Right cardiac atrium (tissue), 5 donors: ENCODE measurements around the gene FAH. TPM values are rescaled to one million over a fixed set of nuclear protein-coding genes. Genes with fewer than 3 reads are reported as not detected.
"Not testable (repeated sequence)": the region's sequence is repeated elsewhere in the genome, so short reads cannot be mapped to it uniquely, and the experiment has no call there.

Experiments used
- ATAC-seq, 2 donors: fragments of 200-7000 bp; cut with Tn5 transposase; one replicate each; pipeline versions ENCODE4 v1.8.0 to v1.9.1; 2020; ENCODE audit warnings: moderate library complexity in 2 of 2, mild to moderate bottlenecking in 1 of 2
- DNase-seq, 3 donors: peaks; one replicate each; pipeline ENCODE4 v3.0.0-alpha.2; 2020
- H3K27ac ChIP-seq: one replicate; pipeline ENCODE4 v1.5.1; 2013; ENCODE audit warnings: mild to moderate bottlenecking, low read length, control low read depth, moderate library complexity
- H3K27me3 ChIP-seq: one replicate; pipeline ENCODE4 v1.6.1; 2013; ENCODE audit not compliant: control insufficient read depth, insufficient read depth
- H3K4me1 ChIP-seq: one replicate; pipeline ENCODE4 v1.6.1; 2013; ENCODE audit warnings: low read length; ENCODE audit not compliant: control insufficient read depth, insufficient read depth
- H3K4me3 ChIP-seq: one replicate; pipeline ENCODE4 v1.5.1; 2013; ENCODE audit warnings: low read length, control low read depth
- H3K9me3 ChIP-seq: one replicate; pipeline ENCODE4 v1.6.1; 2013; ENCODE audit warnings: low read length; ENCODE audit not compliant: control insufficient read depth
- WGBS: extraction: QIAGEN DNeasy Blood & Tissue Kit; methylation state at CpG from one replicate; pipeline ENCODE4 v1.1.7; 2013; 5-methylcytosine and 5-hydroxymethylcytosine counted together
- intact Hi-C, 4 donors: fragments of 100-400 bp; cut with DNase I; formaldehyde crosslinking; loops; one replicate each; pipeline versions ENCODE4 v1.11.0 to v1.14.0; 2022 to 2023
- polyA plus RNA-seq: library from polyadenylated mRNA; stranded (reverse); fragments of 200-250 nt; gene quantifications from one replicate; pipeline ENCODE4 v1.2.3, GENCODE V29; 2013
- total RNA-seq, 4 donors: library from RNA; stranded (reverse); fragmentation: NEBNext Ultra II Directional; extraction: Animal tissue kit (Norgen Biotek cat#: 25700); gene quantifications; one replicate each; pipeline ENCODE4 v1.2.1, GENCODE V29; 2021
- donor health status: healthy with polysubstance abuse.
- donor health status: DM: no; HTN: yes; CAD: no.
- donor health status: DM: no; HTN: no; CAD: no.
- donor health status: DM: no; HTN: yes; CAD: no; lungs with severe emphysema.
- donor health status: DM: yes; HTN: yes; CAD: no.

The FAH gene
- total and polyA plus RNA-seq, 5 donors, result 17.6 to 29.4 (median 21.1) TPM

GRCh38 chr15:80118956-80119355 is 33.8 kb upstream of the FAH start:
- intact Hi-C loops, result no loop called here
- H3K9me3 ChIP-seq, result no peaks in the 10 kb centered on the region
- no peaks in the 10 kb centered on the region for H3K27me3 ChIP-seq
- H3K27ac ChIP-seq, result no peak overlapping the region
- DNase-seq (no peak), ATAC-seq (no peak)
- 96% methylated on average over 2 of the region's 2 CpGs for WGBS
- H3K4me1 ChIP-seq, result no peaks in the 10 kb centered on the region
- no peak overlapping the region for H3K4me3 ChIP-seq

- intact Hi-C loops, result no loop called here
- H3K9me3 ChIP-seq, result no peaks in the 10 kb centered on the region
- H3K27me3 ChIP-seq, result no peaks in the 10 kb centered on the region
- ATAC-seq (no peak), DNase-seq (no peak)
- H3K4me1 ChIP-seq, result no peaks in the 10 kb centered on the region
- 59% methylated on average over 1 of the region's 1 CpG for WGBS
- H3K4me3 ChIP-seq, result no peak overlapping the region
- H3K27ac ChIP-seq, result no peak overlapping the region
Observed at GRCh38 chr15:80120636-80121035, 32.2 kb upstream of the FAH start.

- ATAC-seq (no peak), DNase-seq (no peak)
- no peak overlapping the region for H3K4me3 ChIP-seq
- no peaks in the 10 kb centered on the region for H3K27me3 ChIP-seq
- no peaks in the 10 kb centered on the region for H3K9me3 ChIP-seq
- no peak overlapping the region for H3K27ac ChIP-seq
- WGBS, result 91% methylated on average over 4 of the region's 4 CpGs
- no peaks in the 10 kb centered on the region for H3K4me1 ChIP-seq
- intact Hi-C loops, result no loop called here
Observed at GRCh38 chr15:80121546-80121945, 31.3 kb upstream of the FAH start.

- no peaks in the 10 kb centered on the region for H3K9me3 ChIP-seq
- ATAC-seq (no peak), DNase-seq (no peak)
- no peaks in the 10 kb centered on the region for H3K27me3 ChIP-seq
- no peaks in the 10 kb centered on the region for H3K4me1 ChIP-seq
- H3K4me3 ChIP-seq, result no peak overlapping the region
- intact Hi-C loops, result no loop called here
- 92% methylated on average over 6 of the region's 6 CpGs for WGBS
- no peak overlapping the region for H3K27ac ChIP-seq
Observed at GRCh38 chr15:80123034-80123433, 29.8 kb upstream of the FAH start.

DNA sequence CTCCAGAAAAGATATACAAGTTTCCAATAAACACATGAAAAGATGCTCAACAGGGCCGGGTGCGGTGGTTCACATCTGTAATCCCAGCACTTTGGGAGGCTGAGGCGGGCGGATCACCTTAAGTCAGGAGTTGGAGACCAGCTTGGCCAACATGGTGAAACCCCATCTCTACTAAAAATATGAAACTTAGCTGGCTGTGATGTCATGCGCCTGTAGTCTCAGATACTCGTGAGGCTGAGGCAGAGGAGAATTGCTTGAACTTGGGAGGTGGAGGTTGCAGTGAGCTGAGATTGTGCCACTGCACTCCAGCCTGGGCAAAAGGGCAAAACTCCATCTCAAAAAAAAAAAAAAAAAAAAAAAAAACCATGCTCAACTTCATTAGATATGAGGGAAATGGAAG is 25.5 kb upstream of the FAH start:
- H3K4me3 ChIP-seq, H3K27me3 ChIP-seq, ATAC-seq, H3K9me3 ChIP-seq, DNase-seq, H3K27ac ChIP-seq, H3K4me1 ChIP-seq, intact Hi-C loops: not testable (repeated sequence)
- over 99% methylated on average over 6 of the region's 6 CpGs for WGBS

DNA sequence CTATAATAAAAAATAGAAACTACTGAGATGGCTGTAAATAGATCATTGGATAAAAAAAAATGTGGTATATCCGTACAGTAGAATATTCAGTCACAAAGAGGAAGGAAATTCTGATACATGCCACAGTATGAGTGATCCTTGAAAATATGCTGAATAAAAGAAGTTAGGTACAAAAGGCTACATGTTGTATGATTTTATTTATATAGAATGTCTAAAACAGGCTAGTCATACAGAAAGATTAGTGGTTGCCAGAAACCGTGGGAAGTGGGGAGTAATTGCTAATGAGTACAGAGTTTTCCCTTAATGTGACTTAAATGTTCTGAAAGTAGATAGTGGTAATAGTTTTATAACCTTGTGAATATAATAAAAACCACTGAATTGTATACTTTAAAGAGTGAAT is 24.9 kb upstream of the FAH start:
- Histone ChIP-seq H3K4me3 (no peak overlapping the region), H3K4me1 (no peaks in the 10 kb centered on the region), H3K27ac (no peak overlapping the region), H3K27me3 (no peaks in the 10 kb centered on the region), H3K9me3 (no peaks in the 10 kb centered on the region)
- intact Hi-C loops, result no loop called here
- WGBS, result 82% methylated on average over 2 of the region's 2 CpGs
- ATAC-seq, result no peak
- no peak for DNase-seq

DNA sequence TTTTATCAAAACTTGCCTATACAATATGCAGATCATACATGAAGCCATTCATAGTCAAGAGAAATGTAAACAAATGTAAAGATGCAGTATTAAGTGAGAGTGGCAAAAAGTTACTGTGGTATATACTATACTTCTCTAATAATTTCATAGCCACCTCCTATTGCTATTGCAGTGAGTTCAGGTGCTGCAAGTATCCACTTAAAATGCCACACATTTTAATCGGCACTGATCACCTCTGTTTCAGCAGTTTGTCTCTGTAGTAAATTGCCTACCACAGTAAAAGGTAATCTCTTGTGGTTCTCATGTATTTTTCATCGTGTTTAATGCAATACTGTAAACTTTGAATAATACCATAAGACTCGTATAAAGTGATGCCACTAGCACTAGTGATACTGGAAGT is 20.4 kb upstream of the FAH start:
- Histone ChIP-seq H3K27ac (no peak overlapping the region), H3K4me1 (no peaks in the 10 kb centered on the region), H3K27me3 (no peaks in the 10 kb centered on the region), H3K4me3 (no peak overlapping the region), H3K9me3 (no peaks in the 10 kb centered on the region)
- ATAC-seq (no peak), DNase-seq (no peak)
- intact Hi-C loops, result no loop called here
- WGBS, result 91% methylated on average over 3 of the region's 3 CpGs

DNA sequence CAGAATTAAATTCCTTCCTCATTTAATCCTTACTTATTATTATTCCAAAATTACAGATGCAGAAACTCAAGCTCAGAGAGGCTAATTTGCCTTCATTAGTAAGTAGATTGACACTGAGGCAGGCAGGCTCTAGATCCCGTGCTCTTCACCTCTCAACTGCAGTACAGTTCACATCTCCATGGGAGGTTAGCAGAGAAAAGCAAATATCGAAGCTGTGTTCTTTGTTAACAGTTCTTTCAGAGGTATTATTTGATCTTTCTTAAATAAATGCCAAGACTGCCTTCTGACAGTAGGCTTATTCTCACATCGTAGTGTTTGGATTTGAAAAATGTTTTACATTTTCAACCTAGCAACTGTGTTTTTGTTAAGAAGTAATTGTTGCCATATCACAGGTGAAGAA is 15.9 kb upstream of the FAH start:
- 91% methylated on average over 3 of the region's 3 CpGs for WGBS

DNA sequence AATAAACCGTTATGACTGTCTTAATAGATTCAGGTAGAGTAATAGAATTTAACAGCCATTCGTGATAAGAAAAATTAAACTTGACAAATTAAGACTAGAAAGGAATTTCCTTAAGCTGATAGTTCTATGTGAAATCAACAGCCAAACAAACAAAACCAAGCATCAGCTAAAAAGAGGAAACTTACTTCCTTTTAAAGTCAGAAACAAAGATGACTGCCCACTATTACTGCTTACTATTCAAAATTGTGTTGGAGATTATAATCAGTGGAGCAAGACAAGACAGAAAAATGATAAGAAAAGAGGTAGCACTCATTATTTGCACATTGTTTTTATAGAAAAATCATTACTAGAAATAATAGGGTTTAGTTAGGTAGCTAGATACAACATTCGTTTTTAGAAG is 13.8 kb upstream of the FAH start:
- H3K27me3 ChIP-seq, result no peaks in the 10 kb centered on the region
- H3K27ac ChIP-seq, result no peak overlapping the region
- ATAC-seq (no peak), DNase-seq (no peak)
- intact Hi-C loops, result no loop called here
- 87% methylated on average over 3 of the region's 3 CpGs for WGBS
- H3K4me1 ChIP-seq, result no peaks in the 10 kb centered on the region
- H3K4me3 ChIP-seq, result no peak overlapping the region
- H3K9me3 ChIP-seq, result no peaks in the 10 kb centered on the region

More for the DNA sequence above, 15.9 kb upstream of the FAH start:
- Histone ChIP-seq H3K4me1 (no peaks in the 10 kb centered on the region), H3K27me3 (no peaks in the 10 kb centered on the region), H3K9me3 (no peaks in the 10 kb centered on the region), H3K4me3 (no peak overlapping the region), H3K27ac (no peak overlapping the region)
- ATAC-seq (no peak), DNase-seq (no peak)
- intact Hi-C loops, result no loop called here

DNA sequence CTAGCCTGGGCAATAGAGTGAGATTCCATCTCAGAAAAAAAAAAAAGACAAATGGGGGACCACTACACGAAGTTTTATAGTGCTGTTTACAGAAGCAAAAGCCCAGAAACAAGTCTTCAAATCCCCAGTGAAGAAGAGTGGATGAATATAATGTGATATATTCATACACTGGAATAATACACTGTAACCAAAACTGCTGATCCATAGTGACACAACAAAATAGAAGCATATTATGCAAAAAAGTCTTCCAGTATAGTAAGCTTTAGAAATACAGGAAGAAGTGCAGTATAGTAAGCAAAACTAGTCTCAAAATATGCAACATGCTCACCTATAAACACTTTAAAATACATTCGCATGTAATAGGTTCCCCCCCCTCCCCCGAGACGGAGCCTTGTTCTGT is 11.9 kb upstream of the FAH start:
- no peaks in the 10 kb centered on the region for H3K27me3 ChIP-seq
- ATAC-seq (no peak), DNase-seq (no peak)
- 96% methylated on average over 4 of the region's 4 CpGs for WGBS
- no peak overlapping the region for H3K4me3 ChIP-seq
- H3K9me3 ChIP-seq, result no peaks in the 10 kb centered on the region
- no peaks in the 10 kb centered on the region for H3K4me1 ChIP-seq
- H3K27ac ChIP-seq, result no peak overlapping the region
- intact Hi-C loops, result no loop called here

DNA sequence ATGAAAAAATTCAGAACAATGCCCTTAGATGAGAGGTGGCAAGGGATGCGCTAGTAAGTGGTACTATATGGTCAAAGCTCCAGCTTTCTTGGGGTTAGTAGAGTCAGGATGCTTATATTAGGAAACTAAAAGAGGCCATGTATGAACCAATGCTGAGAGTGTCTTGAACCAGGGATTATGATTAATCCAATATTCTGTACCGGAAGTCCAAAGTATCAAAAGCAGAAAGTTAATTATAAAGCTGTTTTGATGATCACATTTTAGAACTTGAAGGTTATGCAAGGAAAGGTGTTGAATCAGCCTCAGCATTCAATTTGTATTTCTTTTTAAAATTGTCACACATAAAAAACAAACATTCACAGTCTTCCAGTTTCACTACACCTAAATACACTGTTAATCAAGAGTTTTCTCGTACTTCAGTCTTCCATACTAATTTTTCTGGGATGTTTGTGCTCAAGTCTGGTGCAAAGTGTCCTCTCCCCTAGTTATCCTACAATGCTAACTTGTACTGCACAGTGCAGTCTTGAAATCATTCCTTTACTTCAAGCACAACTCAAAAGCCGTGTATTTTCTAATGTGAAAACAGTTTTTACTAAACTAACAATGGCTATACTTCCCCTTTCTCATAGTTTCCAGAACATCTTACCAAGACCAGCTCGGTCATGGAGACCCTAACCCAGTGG is 10.7 kb upstream of the FAH start:
- DNase-seq (no peak), ATAC-seq (no peak)
- H3K27me3 ChIP-seq, result no peaks in the 10 kb centered on the region
- H3K4me1 ChIP-seq, result no peaks in the 10 kb centered on the region
- H3K27ac ChIP-seq, result no peak overlapping the region
- no peak overlapping the region for H3K4me3 ChIP-seq
- no peaks in the 10 kb centered on the region for H3K9me3 ChIP-seq
- intact Hi-C loops, result no loop called here
- 91% methylated on average over 5 of the region's 5 CpGs for WGBS

- Histone ChIP-seq H3K27ac (no peak overlapping the region), H3K4me1 (no peaks in the 10 kb centered on the region), H3K9me3 (no peaks in the 10 kb centered on the region), H3K27me3 (no peaks in the 10 kb centered on the region), H3K4me3 (no peak overlapping the region)
- intact Hi-C loops, result no loop called here
- WGBS, result 93% methylated on average over 5 of the region's 5 CpGs
- DNase-seq, result no peak
- no peak for ATAC-seq
Observed at GRCh38 chr15:80142646-80143045, 10.2 kb upstream of the FAH start.
